Heart left ventricle (tissue), 13 donors: ENCODE measurements around the gene NBAS.

Source experiments
- CTCF ChIP-seq, 12 donors: fragments of 200-600 bp; sonication (generic) in 4 of 12; IDR thresholded peaks; one replicate each; pipeline versions ENCODE4 v1.5.0 to v1.8.0; 2018 to 2022; ENCODE audit warnings: antibody characterized with exemption in 12 of 12, mild to moderate bottlenecking in 5 of 12
- POLR2A ChIP-seq, 2 donors: fragments of 450-650 bp; IDR thresholded peaks; one replicate each; pipeline ENCODE4 v1.6.1; 2017; ENCODE audit warnings: antibody characterized with exemption in 2 of 2, mild to moderate bottlenecking in 2 of 2, moderate library complexity in 2 of 2
- donor health status: ischemic (EF 13 %, LVEDD 7.1; RV severe dilation, severe dysfunction).
- donor health status: DM: no; HTN: yes; CAD: no.
- donor health status: DM: no; HTN: no; CAD: no.
- donor health status: ischemic (EF 25% LVEDD 6.9; RV normal size, moderate dysfunction).
- donor health status: ischemic (EF 25% LVEDD 5.7; RV mildly dilated, moderate dysfunction).
- donor health status: ischemic (EF 35%, LVEDD 5.7; RV mildly dilated, moderate dysfunction).
- donor health status: nonischemic (EF 11% LVEDD 7.7; RV severe dilation, severe dysfunction).
- donor health status: DM: yes; HTN: yes; CAD: no.
- donor health status: PGD.
- donor health status: ischemic (EF 29% LVEDD 5.4; RV normal size, mild dysfunction).
- donor health status: nonischemic (EF 23%, LVEDD 6.1; RV moderate dilation, normal function).

- no peak for TF ChIP-seq CTCF (IDR thresholded peaks at IDR 0.05)
- no peak for TF ChIP-seq POLR2A (IDR thresholded peaks at IDR 0.05)
Observed at GRCh38 chr2:15191789-15192188, 369.3 kb downstream of the NBAS start.
